ENCODE results near the gene GLRX.

DNA sequence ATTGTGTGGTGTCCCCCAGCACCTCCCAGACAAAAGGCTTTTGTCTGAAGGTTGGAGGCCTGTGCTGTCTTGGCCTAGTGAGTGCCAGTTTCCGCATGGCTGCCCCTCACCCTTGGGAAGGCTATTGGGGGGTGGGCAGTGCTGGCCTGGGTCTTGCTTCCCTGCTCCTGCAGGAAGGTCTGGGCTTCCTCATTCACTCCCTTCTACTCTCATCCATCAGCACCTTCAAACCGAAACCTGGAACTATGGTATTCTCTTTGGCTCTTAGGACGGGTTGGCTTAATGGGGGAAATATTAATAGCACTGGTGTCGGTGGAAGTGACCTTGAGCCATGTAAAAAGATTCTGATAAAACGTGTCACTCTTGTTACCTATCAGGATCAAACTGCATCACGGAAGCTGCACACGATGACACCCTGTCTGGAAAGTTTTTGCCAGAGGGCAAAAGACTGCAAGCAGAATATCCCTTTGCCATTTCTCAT is 34.0 kb upstream of the GLRX start:
- TF ChIP-seq, protein P1, sequence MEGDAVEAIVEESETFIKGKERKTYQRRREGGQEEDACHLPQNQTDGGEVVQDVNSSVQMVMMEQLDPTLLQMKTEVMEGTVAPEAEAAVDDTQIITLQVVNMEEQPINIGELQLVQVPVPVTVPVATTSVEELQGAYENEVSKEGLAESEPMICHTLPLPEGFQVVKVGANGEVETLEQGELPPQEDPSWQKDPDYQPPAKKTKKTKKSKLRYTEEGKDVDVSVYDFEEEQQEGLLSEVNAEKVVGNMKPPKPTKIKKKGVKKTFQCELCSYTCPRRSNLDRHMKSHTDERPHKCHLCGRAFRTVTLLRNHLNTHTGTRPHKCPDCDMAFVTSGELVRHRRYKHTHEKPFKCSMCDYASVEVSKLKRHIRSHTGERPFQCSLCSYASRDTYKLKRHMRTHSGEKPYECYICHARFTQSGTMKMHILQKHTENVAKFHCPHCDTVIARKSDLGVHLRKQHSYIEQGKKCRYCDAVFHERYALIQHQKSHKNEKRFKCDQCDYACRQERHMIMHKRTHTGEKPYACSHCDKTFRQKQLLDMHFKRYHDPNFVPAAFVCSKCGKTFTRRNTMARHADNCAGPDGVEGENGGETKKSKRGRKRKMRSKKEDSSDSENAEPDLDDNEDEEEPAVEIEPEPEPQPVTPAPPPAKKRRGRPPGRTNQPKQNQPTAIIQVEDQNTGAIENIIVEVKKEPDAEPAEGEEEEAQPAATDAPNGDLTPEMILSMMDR (IDR thresholded peaks at IDR 0.05): no peak
- no peak for TF ChIP-seq POLR2A (IDR thresholded peaks at IDR 0.05)
- no peak for TF ChIP-seq EP300 (IDR thresholded peaks at IDR 0.05)

Measured in gastroesophageal sphincter (tissue), 3 donors.